Esophagus mucosa (tissue), 1 donor: Measurements from ENCODE around the gene BRIP1. TPM values are rescaled to one million over a fixed set of nuclear protein-coding genes. Genes with fewer than 3 reads are reported as not detected.
"Not testable (repeated sequence)": the region's sequence is repeated elsewhere in the genome, so short reads cannot be mapped to it uniquely, and the experiment has no call there.

ENCODE experiments used
- ATAC-seq: fragments of 200-7000 bp; cut with Tn5 transposase; one replicate; pipeline ENCODE4 v1.9.1; 2020
- total RNA-seq: library from RNA; stranded (reverse); gene quantifications from one replicate; pipeline ENCODE4 v1.2.4, GENCODE V29; 2023
- donor health status: DM: yes; HTN: yes; CAD: no.

The BRIP1 gene
- total RNA-seq, 1 donor from 2014 or later, result 3.9 TPM

GRCh38 chr17:61797283-61797682 is 66.0 kb downstream of the BRIP1 start:
- ATAC-seq, result no peak

- ATAC-seq, result no peak
Measured at GRCh38 chr17:61795546-61795945, 67.8 kb downstream of the BRIP1 start.

- no peak for ATAC-seq
Measured at GRCh38 chr17:61794792-61795191, 68.5 kb downstream of the BRIP1 start.

- no peak for ATAC-seq
Measured at GRCh38 chr17:61794242-61794641, 69.1 kb downstream of the BRIP1 start.

GRCh38 chr17:61793565-61793964 is 69.8 kb downstream of the BRIP1 start:
- no peak for ATAC-seq

- no peak for ATAC-seq
Measured at GRCh38 chr17:61789872-61790271, 73.5 kb downstream of the BRIP1 start.

GRCh38 chr17:61786088-61786487 is 77.2 kb downstream of the BRIP1 start:
- ATAC-seq, result no peak

GRCh38 chr17:61784510-61784909 is 78.8 kb downstream of the BRIP1 start:
- ATAC-seq, result no peak

- ATAC-seq, result no peak
Measured at GRCh38 chr17:61783556-61784304, 79.6 kb downstream of the BRIP1 start.

- no peak for ATAC-seq
Measured at GRCh38 chr17:61783120-61783519, 80.2 kb downstream of the BRIP1 start.

GRCh38 chr17:61782683-61783082 is 80.6 kb downstream of the BRIP1 start:
- ATAC-seq, result no peak

GRCh38 chr17:61775364-61775763 is 88.0 kb downstream of the BRIP1 start:
- no peak for ATAC-seq

- ATAC-seq, result no peak
Measured at GRCh38 chr17:61774724-61775123, 88.6 kb downstream of the BRIP1 start.

- ATAC-seq, result not testable (repeated sequence)
Measured at GRCh38 chr17:61774087-61774486, 89.2 kb downstream of the BRIP1 start.

- no peak for ATAC-seq
Measured at GRCh38 chr17:61770752-61771533, 92.4 kb downstream of the BRIP1 start.

GRCh38 chr17:61770043-61770442 is 93.3 kb downstream of the BRIP1 start:
- ATAC-seq, result peak; percentile 75

- ATAC-seq, result no peak
Measured at GRCh38 chr17:61768405-61768804, 94.9 kb downstream of the BRIP1 start.

- peak; percentile 55 for ATAC-seq
Measured at GRCh38 chr17:61766520-61766919, 96.8 kb downstream of the BRIP1 start.

GRCh38 chr17:61764846-61765245 is 98.5 kb downstream of the BRIP1 start:
- no peak for ATAC-seq

- no peak for ATAC-seq
Measured at GRCh38 chr17:61761827-61762226, 101.5 kb downstream of the BRIP1 start.

GRCh38 chr17:61759362-61759761 is 104.0 kb downstream of the BRIP1 start:
- no peak for ATAC-seq

GRCh38 chr17:61758430-61758829 is 104.9 kb downstream of the BRIP1 start:
- no peak for ATAC-seq

- no peak for ATAC-seq
Measured at GRCh38 chr17:61757168-61757567, 106.2 kb downstream of the BRIP1 start.

- no peak for ATAC-seq
Measured at GRCh38 chr17:61756561-61756960, 106.8 kb downstream of the BRIP1 start.
